HepG2 (cell line): ENCODE measurements around the gene NOL4L. TPM values are rescaled to one million over a fixed set of nuclear protein-coding genes. Genes with fewer than 3 reads are reported as not detected.

ENCODE experiments used
- CCAR2 ChIP-seq: fragments of 200-400 bp; formaldehyde crosslinking; optimal IDR thresholded peaks from 2 replicates; pipeline ENCODE3; 2018; ENCODE audit warnings: low read depth, mild to moderate bottlenecking, low read length, moderate library complexity
- CENPBD1 ChIP-seq: sonication (generic); formaldehyde crosslinking; IDR thresholded peaks from 2 replicates; pipeline ENCODE4 v1.8.0; 2022; ENCODE audit warnings: missing genetic modification reagents, low read depth, mild to moderate bottlenecking, borderline replicate concordance
- HOXA9 ChIP-seq: sonication (generic); formaldehyde crosslinking; IDR thresholded peaks from 2 replicates; pipeline ENCODE4 v1.8.1; 2022; ENCODE audit warnings: missing genetic modification reagents, mild to moderate bottlenecking, moderate library complexity, borderline replicate concordance
- KDM4B ChIP-seq: sonication (generic); formaldehyde crosslinking; IDR thresholded peaks from 2 replicates; pipeline ENCODE4 v1.4.0; 2020; ENCODE audit warnings: missing genetic modification reagents
- MZF1 ChIP-seq: sonication (generic); formaldehyde crosslinking; IDR thresholded peaks from 2 replicates; pipeline ENCODE4 v1.8.1; 2023; ENCODE audit warnings: mild to moderate bottlenecking, missing genetic modification reagents, borderline replicate concordance
- NKX3-1 ChIP-seq: sonication (generic); formaldehyde crosslinking; IDR thresholded peaks from 2 replicates; pipeline ENCODE4 v1.5.0; 2020; ENCODE audit warnings: missing genetic modification reagents
- NR3C1 ChIP-seq: sonication (generic); formaldehyde crosslinking; IDR thresholded peaks from 2 replicates; pipeline ENCODE4 v1.4.0; 2020; ENCODE audit warnings: missing genetic modification reagents
- PCBP1 ChIP-seq: fragments of 200-400 bp; formaldehyde crosslinking; IDR thresholded peaks from 2 replicates; pipeline ENCODE4 v1.6.1; 2017; ENCODE audit warnings: mild to moderate bottlenecking, low read depth, low read length, borderline replicate concordance
- RFXAP ChIP-seq: sonication (generic); formaldehyde crosslinking; IDR thresholded peaks from 2 replicates; pipeline ENCODE4 v1.4.0; 2020; ENCODE audit warnings: missing genetic modification reagents, borderline replicate concordance
- ZMYM3 ChIP-seq: sonication (generic); formaldehyde crosslinking; IDR thresholded peaks from 2 replicates; pipeline ENCODE4 v1.5.1; 2020; ENCODE audit warnings: mild to moderate bottlenecking, missing genetic modification reagents
- ZNF20 ChIP-seq: sonication (generic); formaldehyde crosslinking; IDR thresholded peaks from 2 replicates; pipeline ENCODE4 v1.4.0; 2020; ENCODE audit warnings: mild to moderate bottlenecking, moderate library complexity, missing genetic modification reagents
- ZNF292 ChIP-seq: sonication (generic); formaldehyde crosslinking; IDR thresholded peaks from 2 replicates; pipeline ENCODE4 v1.8.1; 2022; ENCODE audit warnings: mild to moderate bottlenecking, low read depth, missing genetic modification reagents, borderline replicate concordance
- ZNF577 ChIP-seq: sonication (generic); formaldehyde crosslinking; IDR thresholded peaks from 2 replicates; pipeline ENCODE4 v1.4.0; 2020; ENCODE audit warnings: mild to moderate bottlenecking, low read depth, missing genetic modification reagents, borderline replicate concordance
- polyA plus RNA-seq, 8 experiments: library from polyadenylated mRNA; depleted of rRNA in 3 of 8; stranded (reverse) in 7 of 8; unstranded in 1 of 8; fragments of >200 nt; fragmentation: Illumina TruSeq in 4 of 8; extraction: Trizol in 4 of 8; gene quantifications; 2 replicates each; pipeline versions ENCODE4 v1.2.1 to v1.2.3, GENCODE V29; 2011 to 2016; ENCODE audit warnings: low read depth in 4 of 8, missing spikeins in 1 of 8, mixed read lengths in 1 of 8; ENCODE audit not compliant: insufficient read depth in 1 of 8
- total RNA-seq, 5 experiments: library from RNA; depleted of rRNA; stranded (reverse); fragments of >200 nt; fragmentation: Illumina TruSeq; extraction: Trizol; gene quantifications; 2 replicates each; pipeline ENCODE4 v1.2.3, GENCODE V29; 2016; ENCODE audit warnings: low read depth in 1 of 5
- TF ChIP-seq, protein P1 (sequence below): sonication (generic); formaldehyde crosslinking; IDR thresholded peaks from 2 replicates; pipeline ENCODE4 v1.5.0; 2020; ENCODE audit warnings: mild to moderate bottlenecking, missing genetic modification reagents, borderline replicate concordance
- TF ChIP-seq, protein P2 (sequence below): sonication (generic); formaldehyde crosslinking; IDR thresholded peaks from 2 replicates; pipeline ENCODE4 v1.5.1; 2020; ENCODE audit warnings: missing genetic modification reagents, mild to moderate bottlenecking, borderline replicate concordance
- TF ChIP-seq, protein P3 (sequence below): sonication (generic); formaldehyde crosslinking; IDR thresholded peaks from 2 replicates; pipeline ENCODE4 v1.4.0; 2020; ENCODE audit warnings: mild to moderate bottlenecking, missing genetic modification reagents, borderline replicate concordance

NOL4L gene
- total and polyA plus RNA-seq, 2 of the 13 experiments (the other 11 are each of a cell fraction or from before 2014, with no cell fraction given) = 16.6 to 35.4 TPM

- no peak for TF ChIP-seq ZNF577
- TF ChIP-seq, protein P1, sequence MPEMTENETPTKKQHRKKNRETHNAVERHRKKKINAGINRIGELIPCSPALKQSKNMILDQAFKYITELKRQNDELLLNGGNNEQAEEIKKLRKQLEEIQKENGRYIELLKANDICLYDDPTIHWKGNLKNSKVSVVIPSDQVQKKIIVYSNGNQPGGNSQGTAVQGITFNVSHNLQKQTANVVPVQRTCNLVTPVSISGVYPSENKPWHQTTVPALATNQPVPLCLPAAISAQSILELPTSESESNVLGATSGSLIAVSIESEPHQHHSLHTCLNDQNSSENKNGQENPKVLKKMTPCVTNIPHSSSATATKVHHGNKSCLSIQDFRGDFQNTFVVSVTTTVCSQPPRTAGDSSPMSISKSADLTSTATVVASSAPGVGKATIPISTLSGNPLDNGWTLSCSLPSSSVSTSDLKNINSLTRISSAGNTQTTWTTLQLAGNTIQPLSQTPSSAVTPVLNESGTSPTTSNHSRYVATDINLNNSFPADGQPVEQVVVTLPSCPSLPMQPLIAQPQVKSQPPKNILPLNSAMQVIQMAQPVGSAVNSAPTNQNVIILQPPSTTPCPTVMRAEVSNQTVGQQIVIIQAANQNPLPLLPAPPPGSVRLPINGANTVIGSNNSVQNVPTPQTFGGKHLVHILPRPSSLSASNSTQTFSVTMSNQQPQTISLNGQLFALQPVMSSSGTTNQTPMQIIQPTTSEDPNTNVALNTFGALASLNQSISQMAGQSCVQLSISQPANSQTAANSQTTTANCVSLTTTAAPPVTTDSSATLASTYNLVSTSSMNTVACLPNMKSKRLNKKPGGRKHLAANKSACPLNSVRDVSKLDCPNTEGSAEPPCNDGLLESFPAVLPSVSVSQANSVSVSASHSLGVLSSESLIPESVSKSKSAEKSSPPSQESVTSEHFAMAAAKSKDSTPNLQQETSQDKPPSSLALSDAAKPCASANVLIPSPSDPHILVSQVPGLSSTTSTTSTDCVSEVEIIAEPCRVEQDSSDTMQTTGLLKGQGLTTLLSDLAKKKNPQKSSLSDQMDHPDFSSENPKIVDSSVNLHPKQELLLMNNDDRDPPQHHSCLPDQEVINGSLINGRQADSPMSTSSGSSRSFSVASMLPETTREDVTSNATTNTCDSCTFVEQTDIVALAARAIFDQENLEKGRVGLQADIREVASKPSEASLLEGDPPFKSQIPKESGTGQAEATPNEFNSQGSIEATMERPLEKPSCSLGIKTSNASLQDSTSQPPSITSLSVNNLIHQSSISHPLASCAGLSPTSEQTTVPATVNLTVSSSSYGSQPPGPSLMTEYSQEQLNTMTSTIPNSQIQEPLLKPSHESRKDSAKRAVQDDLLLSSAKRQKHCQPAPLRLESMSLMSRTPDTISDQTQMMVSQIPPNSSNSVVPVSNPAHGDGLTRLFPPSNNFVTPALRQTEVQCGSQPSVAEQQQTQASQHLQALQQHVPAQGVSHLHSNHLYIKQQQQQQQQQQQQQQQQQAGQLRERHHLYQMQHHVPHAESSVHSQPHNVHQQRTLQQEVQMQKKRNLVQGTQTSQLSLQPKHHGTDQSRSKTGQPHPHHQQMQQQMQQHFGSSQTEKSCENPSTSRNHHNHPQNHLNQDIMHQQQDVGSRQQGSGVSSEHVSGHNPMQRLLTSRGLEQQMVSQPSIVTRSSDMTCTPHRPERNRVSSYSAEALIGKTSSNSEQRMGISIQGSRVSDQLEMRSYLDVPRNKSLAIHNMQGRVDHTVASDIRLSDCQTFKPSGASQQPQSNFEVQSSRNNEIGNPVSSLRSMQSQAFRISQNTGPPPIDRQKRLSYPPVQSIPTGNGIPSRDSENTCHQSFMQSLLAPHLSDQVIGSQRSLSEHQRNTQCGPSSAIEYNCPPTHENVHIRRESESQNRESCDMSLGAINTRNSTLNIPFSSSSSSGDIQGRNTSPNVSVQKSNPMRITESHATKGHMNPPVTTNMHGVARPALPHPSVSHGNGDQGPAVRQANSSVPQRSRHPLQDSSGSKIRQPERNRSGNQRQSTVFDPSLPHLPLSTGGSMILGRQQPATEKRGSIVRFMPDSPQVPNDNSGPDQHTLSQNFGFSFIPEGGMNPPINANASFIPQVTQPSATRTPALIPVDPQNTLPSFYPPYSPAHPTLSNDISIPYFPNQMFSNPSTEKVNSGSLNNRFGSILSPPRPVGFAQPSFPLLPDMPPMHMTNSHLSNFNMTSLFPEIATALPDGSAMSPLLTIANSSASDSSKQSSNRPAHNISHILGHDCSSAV = peak; percentile 91; the same call in 1 of the 2 replicates
- TF ChIP-seq, protein P2, sequence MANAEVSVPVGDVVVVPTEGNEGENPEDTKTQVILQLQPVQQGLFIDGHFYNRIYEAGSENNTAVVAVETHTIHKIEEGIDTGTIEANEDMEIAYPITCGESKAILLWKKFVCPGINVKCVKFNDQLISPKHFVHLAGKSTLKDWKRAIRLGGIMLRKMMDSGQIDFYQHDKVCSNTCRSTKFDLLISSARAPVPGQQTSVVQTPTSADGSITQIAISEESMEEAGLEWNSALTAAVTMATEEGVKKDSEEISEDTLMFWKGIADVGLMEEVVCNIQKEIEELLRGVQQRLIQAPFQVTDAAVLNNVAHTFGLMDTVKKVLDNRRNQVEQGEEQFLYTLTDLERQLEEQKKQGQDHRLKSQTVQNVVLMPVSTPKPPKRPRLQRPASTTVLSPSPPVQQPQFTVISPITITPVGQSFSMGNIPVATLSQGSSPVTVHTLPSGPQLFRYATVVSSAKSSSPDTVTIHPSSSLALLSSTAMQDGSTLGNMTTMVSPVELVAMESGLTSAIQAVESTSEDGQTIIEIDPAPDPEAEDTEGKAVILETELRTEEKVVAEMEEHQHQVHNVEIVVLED (CRISPR knock-in tag) = peak; percentile 54
- TF ChIP-seq, protein P3, sequence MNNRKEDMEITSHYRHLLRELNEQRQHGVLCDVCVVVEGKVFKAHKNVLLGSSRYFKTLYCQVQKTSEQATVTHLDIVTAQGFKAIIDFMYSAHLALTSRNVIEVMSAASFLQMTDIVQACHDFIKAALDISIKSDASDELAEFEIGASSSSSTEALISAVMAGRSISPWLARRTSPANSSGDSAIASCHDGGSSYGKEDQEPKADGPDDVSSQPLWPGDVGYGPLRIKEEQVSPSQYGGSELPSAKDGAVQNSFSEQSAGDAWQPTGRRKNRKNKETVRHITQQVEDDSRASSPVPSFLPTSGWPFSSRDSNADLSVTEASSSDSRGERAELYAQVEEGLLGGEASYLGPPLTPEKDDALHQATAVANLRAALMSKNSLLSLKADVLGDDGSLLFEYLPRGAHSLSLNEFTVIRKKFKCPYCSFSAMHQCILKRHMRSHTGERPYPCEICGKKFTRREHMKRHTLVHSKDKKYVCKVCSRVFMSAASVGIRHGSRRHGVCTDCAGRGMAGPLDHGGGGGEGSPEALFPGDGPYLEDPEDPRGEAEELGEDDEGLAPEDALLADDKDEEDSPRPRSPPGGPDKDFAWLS = no peak
- no peak for TF ChIP-seq NR3C1
- TF ChIP-seq KDM4B (CRISPR knock-in tag) = 0 out of 2 replicates have a peak, but pooled peaks have one; percentile 67
- TF ChIP-seq ZNF20 (CRISPR knock-in tag) = no peak
- no peak for TF ChIP-seq CENPBD1 (CRISPR knock-in tag)
- TF ChIP-seq MZF1 (CRISPR knock-in tag) = no peak
- TF ChIP-seq ZMYM3 (CRISPR knock-in tag) = peak; percentile 87
- TF ChIP-seq HOXA9 (CRISPR knock-in tag) = no peak
- peak; percentile 72 for TF ChIP-seq ZNF292 (CRISPR knock-in tag)
- TF ChIP-seq CCAR2 = no peak
- 0 out of 2 replicates have a peak, but pooled peaks have one; percentile 57 for TF ChIP-seq NKX3-1 (CRISPR knock-in tag)
- TF ChIP-seq RFXAP (CRISPR knock-in tag) = peak; percentile 68; the same call in 1 of the 2 replicates
- TF ChIP-seq PCBP1 = no peak
Measured at GRCh38 chr20:32521780-32522525, 63.2 kb downstream of the NOL4L start (continued).
